ENCODE data around the gene BTBD16.

BTBD16 gene

GRCh38 chr10:122259075-122259466 lies 12.0 kb upstream of the BTBD16 start:
- DNase-seq (ENCODE audit: extremely low read depth, low read depth), result no peak
- TF ChIP-seq CTCF (IDR thresholded peaks at IDR 0.05; ENCODE audit: low read depth, low read length, missing control alignments), result no peak
- H3K4me3 ChIP-seq (replicated peaks; ENCODE audit: low read depth, low read length), result no peak overlapping the region

- DNase-seq (ENCODE audit: extremely low read depth, low read depth), result no peak
- no peak for TF ChIP-seq CTCF (IDR thresholded peaks at IDR 0.05; ENCODE audit: low read depth, low read length, missing control alignments)
- H3K4me3 ChIP-seq (replicated peaks; ENCODE audit: low read depth, low read length), result no peak overlapping the region
Measured at GRCh38 chr10:122261584-122261983, 9.5 kb upstream of the BTBD16 start.

- no peak overlapping the region for H3K4me3 ChIP-seq (replicated peaks; ENCODE audit: low read depth, low read length)
- peak; percentile 58 for DNase-seq (ENCODE audit: extremely low read depth, low read depth)
- TF ChIP-seq CTCF (IDR thresholded peaks at IDR 0.05; ENCODE audit: low read depth, low read length, missing control alignments), result no peak
Measured at GRCh38 chr10:122263971-122264370, 7.1 kb upstream of the BTBD16 start.

- DNase-seq (ENCODE audit: extremely low read depth, low read depth), result no peak
- no peak for TF ChIP-seq CTCF (IDR thresholded peaks at IDR 0.05; ENCODE audit: low read depth, low read length, missing control alignments)
- H3K4me3 ChIP-seq (replicated peaks; ENCODE audit: low read depth, low read length), result no peak overlapping the region
Measured at GRCh38 chr10:122264436-122264835, 6.7 kb upstream of the BTBD16 start.

GRCh38 chr10:122264931-122265330 lies 6.2 kb upstream of the BTBD16 start:
- no peak for TF ChIP-seq CTCF (IDR thresholded peaks at IDR 0.05; ENCODE audit: low read depth, low read length, missing control alignments)

GRCh38 chr10:122265896-122266295 lies 5.2 kb upstream of the BTBD16 start:
- no peak overlapping the region for H3K4me3 ChIP-seq (replicated peaks; ENCODE audit: low read depth, low read length)
- DNase-seq (ENCODE audit: extremely low read depth, low read depth), result no peak
- TF ChIP-seq CTCF (IDR thresholded peaks at IDR 0.05; ENCODE audit: low read depth, low read length, missing control alignments), result no peak

More at GRCh38 chr10:122264931-122265330, 6.2 kb upstream of the BTBD16 start:
- H3K4me3 ChIP-seq (replicated peaks; ENCODE audit: low read depth, low read length), result no peak overlapping the region
- DNase-seq (ENCODE audit: extremely low read depth, low read depth), result no peak

Data from HFF-Myc (cell line).